Measurements from ENCODE around the gene FSCN2.

- TF ChIP-seq CTCF (IDR thresholded peaks at IDR 0.05) = no peak
- TF ChIP-seq POLR2A (IDR thresholded peaks at IDR 0.05) = no peak
These were observed 3.4 kb upstream of the FSCN2 start for GRCh38 chr17:81524865-81525159.
